Heart left ventricle (tissue), 16 donors: ENCODE data around the gene GRM7. TPM values are rescaled to one million over a fixed set of nuclear protein-coding genes. Genes with fewer than 3 reads are reported as not detected.

Source experiments
- ATAC-seq, 4 donors: fragments of 200-7000 bp; cut with Tn5 transposase; one replicate each; pipeline ENCODE4 v1.9.1; 2020 to 2022; ENCODE audit warnings: moderate library complexity in 4 of 4, mild to moderate bottlenecking in 3 of 4, moderate number of reproducible peaks in 1 of 4
- DNase-seq, 5 donors: peaks; one replicate each; pipeline ENCODE4 v3.0.0-alpha.2; 2020
- H3K27ac ChIP-seq, 12 donors: fragments of 200-600 bp; sonication (generic) in 4 of 12; one replicate each; pipeline versions ENCODE4 v1.5.0 to v1.8.0; 2016 to 2022; ENCODE audit warnings: mild to moderate bottlenecking in 2 of 12
- H3K27me3 ChIP-seq, 9 donors: fragments of 200-600 bp; sonication (generic) in 2 of 9; one replicate each; pipeline versions ENCODE4 v1.5.1 to v1.8.0; 2016 to 2022; ENCODE audit warnings: mild to moderate bottlenecking in 3 of 9
- H3K36me3 ChIP-seq, 9 donors: fragments of 200-600 bp; sonication (generic) in 2 of 9; one replicate each; pipeline versions ENCODE4 v1.5.0 to v1.8.0; 2018 to 2022; ENCODE audit warnings: mild to moderate bottlenecking in 2 of 9
- H3K4me1 ChIP-seq, 12 donors: fragments of 200-600 bp; sonication (generic) in 4 of 12; one replicate each; pipeline versions ENCODE4 v1.5.0 to v1.8.0; 2016 to 2022; ENCODE audit warnings: mild to moderate bottlenecking in 3 of 12
- H3K4me3 ChIP-seq, 12 donors: fragments of 200-600 bp; sonication (generic) in 4 of 12; one replicate each; pipeline versions ENCODE4 v1.5.0 to v1.8.0; 2017 to 2022; ENCODE audit warnings: mild to moderate bottlenecking in 9 of 12, moderate library complexity in 4 of 12
- H3K9me3 ChIP-seq, 12 donors: fragments of 200-600 bp; sonication (generic) in 4 of 12; one replicate each; pipeline versions ENCODE4 v1.5.0 to v1.8.0; 2016 to 2022; ENCODE audit warnings: mild to moderate bottlenecking in 1 of 12
- POLR2A ChIP-seq, 2 donors: fragments of 450-650 bp; IDR thresholded peaks; one replicate each; pipeline ENCODE4 v1.6.1; 2017; ENCODE audit warnings: antibody characterized with exemption in 2 of 2, mild to moderate bottlenecking in 2 of 2, moderate library complexity in 2 of 2
- WGBS, 4 donors: extraction: QIAGEN DNeasy Blood & Tissue Kit in 2 of 4; methylation state at CpG; one replicate each; pipeline versions ENCODE4 v1.1.5 to v1.1.7; 2013 to 2018; 5-methylcytosine and 5-hydroxymethylcytosine counted together
- intact Hi-C, 10 donors: fragments of 100-400 bp; cut with DNase I; formaldehyde crosslinking; loops; one replicate each; pipeline versions ENCODE4 v1.11.1 to v1.14.2; 2022
- polyA plus RNA-seq, 2 donors: library from polyadenylated mRNA; stranded (reverse); fragments of 200-250 nt; gene quantifications; one replicate each; pipeline ENCODE4 v1.2.3, GENCODE V29; 2013
- total RNA-seq, 9 donors: library from RNA; depleted of rRNA in 2 of 9; stranded (reverse); fragments of >200 nt in 2 of 9; fragmentation: NEBNext Ultra II Directional in 3 of 9; extraction: Animal tissue kit (Norgen Biotek cat#: 25700) in 3 of 9; gene quantifications; one replicate each; pipeline versions ENCODE4 v1.1.0 to v1.2.4, GENCODE V29; 2016 to 2023
- TF ChIP-seq, protein P1 (sequence below), 12 donors: fragments of 200-600 bp; sonication (generic) in 4 of 12; IDR thresholded peaks; one replicate each; pipeline versions ENCODE4 v1.5.0 to v1.8.0; 2018 to 2022; ENCODE audit warnings: antibody characterized with exemption in 12 of 12, mild to moderate bottlenecking in 5 of 12
- donor health status: ischemic (EF 13 %, LVEDD 7.1; RV severe dilation, severe dysfunction).
- donor health status: healthy with polysubstance abuse.
- donor health status: DM: no; HTN: yes; CAD: no.
- donor health status: DM: no; HTN: no; CAD: no.
- donor health status: ischemic (EF 25% LVEDD 6.9; RV normal size, moderate dysfunction).
- donor health status: ischemic (EF 25% LVEDD 5.7; RV mildly dilated, moderate dysfunction).
- donor health status: healthy.
- donor health status: DM: yes; HTN: yes; CAD: no.
- donor health status: ischemic (EF 35%, LVEDD 5.7; RV mildly dilated, moderate dysfunction).
- donor health status: nonischemic (EF 11% LVEDD 7.7; RV severe dilation, severe dysfunction).
- donor health status: DM: yes; HTN: yes; CAD: no.
- donor health status: PGD.
- donor health status: ischemic (EF 29% LVEDD 5.4; RV normal size, mild dysfunction).
- donor health status: nonischemic (EF 23%, LVEDD 6.1; RV moderate dilation, normal function).

GRM7 gene
- total and polyA plus RNA-seq, 11 donors = not detected

DNA sequence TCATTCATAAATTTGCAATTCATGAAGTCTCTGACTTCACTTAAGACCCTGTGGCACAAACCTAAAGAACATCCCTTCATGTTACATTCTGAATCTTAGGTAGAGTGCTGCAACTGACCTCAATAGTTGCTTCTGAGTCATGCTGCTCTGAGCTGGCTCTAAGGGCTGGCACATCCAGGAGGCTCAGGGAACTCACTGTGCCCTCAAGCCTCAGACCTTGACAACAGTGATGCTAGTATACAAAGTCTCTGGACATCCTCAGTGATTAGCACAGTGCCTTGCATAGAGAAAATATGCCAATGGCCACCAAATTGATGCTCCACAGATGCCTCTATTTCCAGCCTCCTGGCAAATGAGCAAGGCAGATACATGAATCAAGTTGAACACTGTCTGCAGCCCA is 899.8 kb downstream of the GRM7 start:
- no peaks in the 10 kb centered on the region for H3K9me3 ChIP-seq
- H3K4me1 ChIP-seq = peaks cover 0 to 7% (median 0%) of the 10 kb centered on the region in 12 donors
- DNase-seq = no peak
- no peaks in the 10 kb centered on the region for H3K36me3 ChIP-seq
- H3K4me3 ChIP-seq = no peak overlapping the region
- no peak for ATAC-seq
- no peak for TF ChIP-seq POLR2A (IDR thresholded peaks at IDR 0.05)
- TF ChIP-seq, protein P1, sequence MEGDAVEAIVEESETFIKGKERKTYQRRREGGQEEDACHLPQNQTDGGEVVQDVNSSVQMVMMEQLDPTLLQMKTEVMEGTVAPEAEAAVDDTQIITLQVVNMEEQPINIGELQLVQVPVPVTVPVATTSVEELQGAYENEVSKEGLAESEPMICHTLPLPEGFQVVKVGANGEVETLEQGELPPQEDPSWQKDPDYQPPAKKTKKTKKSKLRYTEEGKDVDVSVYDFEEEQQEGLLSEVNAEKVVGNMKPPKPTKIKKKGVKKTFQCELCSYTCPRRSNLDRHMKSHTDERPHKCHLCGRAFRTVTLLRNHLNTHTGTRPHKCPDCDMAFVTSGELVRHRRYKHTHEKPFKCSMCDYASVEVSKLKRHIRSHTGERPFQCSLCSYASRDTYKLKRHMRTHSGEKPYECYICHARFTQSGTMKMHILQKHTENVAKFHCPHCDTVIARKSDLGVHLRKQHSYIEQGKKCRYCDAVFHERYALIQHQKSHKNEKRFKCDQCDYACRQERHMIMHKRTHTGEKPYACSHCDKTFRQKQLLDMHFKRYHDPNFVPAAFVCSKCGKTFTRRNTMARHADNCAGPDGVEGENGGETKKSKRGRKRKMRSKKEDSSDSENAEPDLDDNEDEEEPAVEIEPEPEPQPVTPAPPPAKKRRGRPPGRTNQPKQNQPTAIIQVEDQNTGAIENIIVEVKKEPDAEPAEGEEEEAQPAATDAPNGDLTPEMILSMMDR (IDR thresholded peaks at IDR 0.05) = no peak
- H3K27me3 ChIP-seq = no peaks in the 10 kb centered on the region
- H3K27ac ChIP-seq = no peak overlapping the region
- intact Hi-C loops = no loop called here

GRCh38 chr3:7764115-7764514 is 903.2 kb downstream of the GRM7 start:
- Histone ChIP-seq H3K4me3 (no peak overlapping the region), H3K4me1 (peaks cover 0 to 7% (median 0%) of the 10 kb centered on the region in 12 donors), H3K9me3 (peaks cover 0 to 9% (median 0%) of the 10 kb centered on the region in 12 donors), H3K27ac (no peak overlapping the region), H3K36me3 (no peaks in the 10 kb centered on the region), H3K27me3 (no peaks in the 10 kb centered on the region)
- intact Hi-C loops = no loop called here
- WGBS, 4 donors = 73 to 86% (median 84%) methylated on average over 2 of the region's 2 CpGs
- DNase-seq = no peak
- no peak for TF ChIP-seq POLR2A (IDR thresholded peaks at IDR 0.05)
- TF ChIP-seq, protein P1 (IDR thresholded peaks at IDR 0.05) = no peak
- no peak for ATAC-seq

- TF ChIP-seq, protein P1 (IDR thresholded peaks at IDR 0.05) = no peak
- TF ChIP-seq POLR2A (IDR thresholded peaks at IDR 0.05) = no peak
- intact Hi-C loops = no loop called here
- Histone ChIP-seq H3K4me1 (no peaks in the 10 kb centered on the region), H3K36me3 (no peaks in the 10 kb centered on the region), H3K9me3 (peaks cover 0 to 9% (median 0%) of the 10 kb centered on the region in 12 donors), H3K27ac (no peak overlapping the region), H3K27me3 (no peaks in the 10 kb centered on the region), H3K4me3 (no peak overlapping the region)
- DNase-seq (no peak), ATAC-seq (no peak)
- 81 to 84% (median 82%) methylated on average over 4 of the region's 4 CpGs for WGBS, 4 donors
Observed at GRCh38 chr3:7766530-7766929, 905.6 kb downstream of the GRM7 start.

GRCh38 chr3:7779331-7779730 is 918.4 kb downstream of the GRM7 start:
- Histone ChIP-seq H3K27me3 (no peaks in the 10 kb centered on the region), H3K4me3 (no peak overlapping the region), H3K27ac (no peak overlapping the region), H3K4me1 (no peaks in the 10 kb centered on the region), H3K9me3 (peaks cover 0 to 6% (median 0%) of the 10 kb centered on the region in 12 donors), H3K36me3 (no peaks in the 10 kb centered on the region)
- WGBS, 4 donors = 73 to 86% (median 79%) methylated on average over 4 of the region's 4 CpGs
- DNase-seq (no peak), ATAC-seq (no peak)
- no peak for TF ChIP-seq POLR2A (IDR thresholded peaks at IDR 0.05)
- TF ChIP-seq, protein P1 (IDR thresholded peaks at IDR 0.05) = no peak
- intact Hi-C loops = no loop called here
